ENCODE results near the gene CLEC4A.
"Not testable (repeated sequence)": the region's sequence is repeated elsewhere in the genome, so short reads cannot be mapped to it uniquely, and the experiment has no call there.

The CLEC4A gene

DNA sequence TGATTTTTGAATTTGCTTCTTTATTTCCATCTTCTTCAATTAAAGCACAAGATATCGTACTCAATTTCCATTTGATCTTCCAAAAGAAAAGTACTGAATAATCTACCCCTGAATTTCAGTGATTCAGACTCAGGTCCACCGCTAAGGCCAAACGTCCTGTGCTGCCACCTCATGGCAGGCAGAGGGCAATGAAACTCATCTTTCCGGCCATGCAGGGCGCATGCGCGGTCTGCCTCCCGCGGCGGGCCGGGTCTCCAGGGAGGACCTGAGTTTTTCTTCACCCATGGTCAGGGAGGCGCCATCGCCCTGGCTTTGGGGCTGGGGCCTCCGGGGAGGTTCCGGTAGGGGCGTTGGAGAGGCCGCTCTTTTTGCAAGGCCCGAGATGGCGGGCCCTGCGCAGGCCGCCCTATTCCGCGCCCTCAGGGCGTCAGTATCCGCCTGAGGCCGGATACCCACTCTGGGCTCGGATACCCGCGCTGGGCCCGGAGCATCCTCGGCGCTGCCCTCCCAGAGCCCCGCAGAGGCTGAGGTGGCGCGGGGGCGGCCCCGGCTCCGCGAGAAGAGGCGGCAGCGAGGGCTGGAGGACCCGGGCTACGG, 56.7 kb downstream of the CLEC4A start:
- not testable (repeated sequence) for FAIRE-seq; DNase-seq (ENCODE audit: insufficient read length, low spot score)
- peak; percentile 51 for TF ChIP-seq CTCF (IDR thresholded peaks at IDR 0.05; ENCODE audit: insufficient read depth, missing control alignments)

DNA sequence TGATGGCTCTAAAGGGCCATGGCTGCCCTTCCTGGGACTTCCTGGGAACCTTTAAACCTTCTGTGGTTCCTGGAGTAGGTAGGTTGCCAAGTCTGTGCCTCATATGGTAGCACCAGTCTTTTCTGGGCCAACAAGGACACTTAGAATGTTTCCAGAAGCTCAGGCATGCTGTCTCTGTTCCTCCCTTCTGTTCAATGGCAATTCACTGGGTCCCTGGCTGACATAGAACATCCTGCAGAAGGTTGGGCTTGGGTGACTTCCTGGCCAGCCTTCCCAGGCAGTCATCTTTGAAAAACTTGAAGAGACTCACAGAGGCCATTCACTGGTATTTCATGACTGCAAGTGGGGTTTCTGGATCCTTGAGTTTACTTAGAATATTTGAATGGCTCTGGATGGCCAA, 57.9 kb downstream of the CLEC4A start:
- FAIRE-seq; DNase-seq (ENCODE audit: insufficient read length, low spot score): not testable (repeated sequence)

GRCh38 chr12:8182923-8183322, 59.5 kb downstream of the CLEC4A start:
- FAIRE-seq = not testable (repeated sequence)

GRCh38 chr12:8183346-8183745, 59.9 kb downstream of the CLEC4A start:
- FAIRE-seq; DNase-seq (ENCODE audit: insufficient read length, low spot score): not testable (repeated sequence)

More at GRCh38 chr12:8182923-8183322, 59.5 kb downstream of the CLEC4A start:
- not testable (repeated sequence) for DNase-seq (ENCODE audit: insufficient read length, low spot score)

GRCh38 chr12:8184206-8184605, 60.8 kb downstream of the CLEC4A start:
- not testable (repeated sequence) for FAIRE-seq; DNase-seq (ENCODE audit: insufficient read length, low spot score)

DNA sequence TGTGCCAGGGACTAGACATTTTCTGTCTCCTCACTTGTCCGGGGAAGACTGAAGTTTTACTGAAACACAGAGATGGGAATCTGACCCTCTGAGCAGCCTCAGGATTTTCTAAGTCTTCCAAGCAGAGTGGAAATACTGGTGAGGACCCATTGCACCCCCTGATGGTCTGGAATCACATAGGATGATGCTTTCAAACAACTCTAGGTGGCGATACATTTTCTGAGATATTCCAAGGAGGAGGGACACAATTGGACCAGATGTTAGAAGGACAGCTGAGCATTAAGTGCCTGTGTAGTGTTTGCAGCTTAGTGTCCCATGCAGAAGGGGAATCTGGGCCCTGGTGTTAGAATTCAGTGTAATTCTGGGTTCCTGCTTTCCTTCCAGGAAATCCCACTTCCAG, 64.7 kb downstream of the CLEC4A start:
- DNase-seq (ENCODE audit: insufficient read length, low spot score); FAIRE-seq: not testable (repeated sequence)

All from D721Med (cell line).